CD14-positive monocyte (primary cell): ENCODE data around the gene GPHA2. TPM values are rescaled to one million over a fixed set of nuclear protein-coding genes. Genes with fewer than 3 reads are reported as not detected.

ENCODE experiments used
- DNase-seq, 3 donors: peaks; one replicate each; pipeline ENCODE4 v3.0.0-alpha.2; 2011 to 2022
- H2AFZ ChIP-seq: 2 replicates; pipeline ENCODE4 v1.6.0; 2012; ENCODE audit warnings: mild to moderate bottlenecking, low read depth, low read length, inconsistent platforms; ENCODE audit not compliant: insufficient read depth, poor library complexity, severe bottlenecking
- H3K27ac ChIP-seq, 2 donors: 1 replicate in 1 of 2; 2 replicates in 1 of 2; pipeline ENCODE4 v1.5.1; 2012 to 2013; ENCODE audit warnings: low read length in 2 of 2, control low read depth in 1 of 2, inconsistent platforms in 1 of 2, low read depth in 1 of 2, mild to moderate bottlenecking in 1 of 2
- H3K27me3 ChIP-seq, 2 donors: one replicate each; pipeline versions ENCODE4 v1.6.0 to v1.6.1; 2011 to 2013; ENCODE audit warnings: low read length in 2 of 2; ENCODE audit not compliant: control insufficient read depth in 2 of 2, insufficient read depth in 2 of 2
- H3K36me3 ChIP-seq, 2 donors: replicated peaks in 1 of 2; 1 replicate in 1 of 2; 2 replicates in 1 of 2; pipeline versions ENCODE4 v1.5.1 to v1.6.1; 2012 to 2013; ENCODE audit warnings: low read length in 2 of 2, control low read depth in 1 of 2, inconsistent platforms in 1 of 2, mild to moderate bottlenecking in 1 of 2; ENCODE audit not compliant: insufficient read depth in 2 of 2, control insufficient read depth in 1 of 2
- H3K4me1 ChIP-seq, 2 donors: 1 replicate in 1 of 2; 2 replicates in 1 of 2; pipeline versions ENCODE4 v1.5.1 to v1.6.1; 2012 to 2013; ENCODE audit warnings: low read length in 2 of 2, control low read depth in 1 of 2, inconsistent platforms in 1 of 2, mild to moderate bottlenecking in 1 of 2, moderate library complexity in 1 of 2; ENCODE audit not compliant: insufficient read depth in 2 of 2, control insufficient read depth in 1 of 2
- H3K4me2 ChIP-seq: replicated peaks from 2 replicates; pipeline ENCODE3; 2012; ENCODE audit warnings: low read length, moderate library complexity, mild to moderate bottlenecking; ENCODE audit not compliant: poor library complexity, severe bottlenecking; ENCODE audit errors: extremely low read depth
- H3K4me3 ChIP-seq, 3 experiments: fragments of 200-600 bp in 1 of 3; sonication (generic) in 1 of 3; replicated peaks in 1 of 3; 1 replicate in 2 of 3; 2 replicates in 1 of 3; pipeline ENCODE4 v1.5.1; 2011 to 2013; ENCODE audit warnings: low read length in 3 of 3, mild to moderate bottlenecking in 3 of 3, control low read depth in 2 of 3, low read depth in 2 of 3, inconsistent platforms in 1 of 3, moderate library complexity in 1 of 3
- H3K79me2 ChIP-seq: 2 replicates; pipeline ENCODE4 v1.6.0; 2012; ENCODE audit warnings: mild to moderate bottlenecking, control low read depth, inconsistent platforms, low read length, moderate library complexity; ENCODE audit not compliant: insufficient read depth
- H3K9ac ChIP-seq: 2 replicates; pipeline ENCODE4 v1.6.0; 2017; ENCODE audit warnings: low read length, mild to moderate bottlenecking; ENCODE audit not compliant: insufficient read depth, poor library complexity, severe bottlenecking
- H3K9me3 ChIP-seq, 2 donors: replicated peaks in 1 of 2; 1 replicate in 1 of 2; 2 replicates in 1 of 2; pipeline versions ENCODE4 v1.5.1 to v1.6.1; 2012 to 2013; ENCODE audit warnings: low read length in 2 of 2, control low read depth in 1 of 2; ENCODE audit not compliant: control insufficient read depth in 1 of 2, insufficient read depth in 1 of 2
- H4K20me1 ChIP-seq: 2 replicates; pipeline ENCODE4 v1.6.0; 2012; ENCODE audit warnings: mild to moderate bottlenecking, low read length, control low read depth, moderate library complexity; ENCODE audit not compliant: insufficient read depth
- H3K27ac Mint-ChIP-seq, 7 donors: one replicate each; pipeline ENCODE4 v1.8.0; 2020; ENCODE audit warnings: mild to moderate bottlenecking in 7 of 7, mixed read lengths in 7 of 7, moderate library complexity in 6 of 7, inconsistent platforms in 2 of 7
- H3K27me3 Mint-ChIP-seq, 3 donors: one replicate each; pipeline ENCODE4 v1.8.0; 2021 to 2022; ENCODE audit warnings: low read depth in 3 of 3, mild to moderate bottlenecking in 3 of 3, mixed read lengths in 3 of 3, moderate library complexity in 3 of 3, inconsistent platforms in 1 of 3
- H3K36me3 Mint-ChIP-seq, 2 donors: one replicate each; pipeline ENCODE4 v1.8.0; 2020; ENCODE audit warnings: mixed read lengths in 2 of 2, inconsistent platforms in 1 of 2, mild to moderate bottlenecking in 1 of 2
- H3K4me1 Mint-ChIP-seq: one replicate; pipeline ENCODE4 v1.8.0; 2020; ENCODE audit warnings: mild to moderate bottlenecking, mixed read lengths
- H3K4me3 Mint-ChIP-seq, 2 donors: one replicate each; pipeline ENCODE4 v1.8.0; 2020; ENCODE audit warnings: mild to moderate bottlenecking in 2 of 2, mixed read lengths in 2 of 2, moderate library complexity in 1 of 2
- H3K9me3 Mint-ChIP-seq, 7 donors: one replicate each; pipeline ENCODE4 v1.8.0; 2020 to 2022; ENCODE audit warnings: mixed read lengths in 7 of 7, mild to moderate bottlenecking in 6 of 7, moderate library complexity in 6 of 7, inconsistent platforms in 2 of 7
- CTCF ChIP-seq: fragments of 200-600 bp; IDR thresholded peaks from one replicate; pipeline ENCODE4 v1.8.0; 2022; ENCODE audit warnings: antibody characterized with exemption, mild to moderate bottlenecking
- WGBS: methylation state at CpG from one replicate; pipeline ENCODE4 v1.1.5; 2013; ENCODE audit warnings: missing lambda C conversion rate; ENCODE audit not compliant: insufficient coverage; 5-methylcytosine and 5-hydroxymethylcytosine counted together
- intact Hi-C, 2 donors: fragments of 100-400 bp; cut with micrococcal nuclease; formaldehyde crosslinking; loops; one replicate each; pipeline versions ENCODE4 v1.15.0 to v1.15.1; 2023
- polyA plus RNA-seq, 3 donors: library from polyadenylated mRNA; depleted of rRNA in 1 of 3; unstranded in 2 of 3; stranded (reverse) in 1 of 3; fragments of 300-500 nt in 2 of 3; fragments of >200 nt in 1 of 3; fragmentation: Illumina TruSeq in 2 of 3; gene quantifications; 1 replicate in 2 of 3; 2 replicates in 1 of 3; pipeline ENCODE4 v1.2.3, GENCODE V29; 2012 to 2021

The GPHA2 gene
- polyA plus RNA-seq, 3 donors = not detected

DNA sequence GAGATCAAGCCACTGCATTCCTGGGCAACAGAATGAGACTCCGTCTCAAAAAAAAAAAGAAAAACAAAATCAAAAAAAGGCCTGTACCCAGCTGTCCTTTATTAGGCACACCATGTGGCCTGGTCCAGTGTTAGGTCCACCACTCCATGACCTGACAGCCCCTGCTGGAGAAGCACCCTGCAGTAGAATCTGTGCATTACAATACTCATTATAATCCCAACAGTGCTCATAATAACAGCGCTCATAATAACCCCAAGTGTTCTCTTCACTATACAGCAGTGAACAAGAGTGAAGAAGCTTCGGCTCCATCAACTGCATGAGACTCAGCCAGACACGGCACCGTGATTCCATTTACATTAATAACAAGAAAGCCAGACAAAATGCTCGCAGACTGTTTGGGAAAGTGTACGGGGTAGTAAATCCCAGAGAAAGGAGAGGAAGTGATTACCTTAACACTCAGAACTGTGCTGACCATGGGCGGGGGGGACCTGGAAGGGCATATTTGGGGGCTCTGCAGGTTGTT, 48.4 kb downstream of the GPHA2 start:
- no peak overlapping the region for H3K9ac ChIP-seq
- peak overlapping the region in 1 of 3 experiments; percentile 67 for H3K4me3 ChIP-seq
- peak overlapping the region; percentile 70 for H3K4me2 ChIP-seq

More for the DNA sequence above, 48.4 kb downstream of the GPHA2 start:
- 70% methylated on average over 2 of the region's 8 CpGs for WGBS
- H3K79me2 ChIP-seq = no peaks in the 10 kb centered on the region
- TF ChIP-seq CTCF = no peak
- H2AFZ ChIP-seq = no peak overlapping the region
- no peaks in the 10 kb centered on the region for H3K36me3 ChIP-seq
- H3K27ac ChIP-seq = peak overlapping the region in 1 of 2 donors; percentile 9
- H3K27me3 Mint-ChIP-seq = peaks cover 7 to 15% (median 13%) of the 10 kb centered on the region in 3 donors
- no peaks in the 10 kb centered on the region for H3K9me3 ChIP-seq
- H3K27ac Mint-ChIP-seq = peak overlapping the region in 6 of 7 donors; percentile 65 to 91 (median 84)
- no peaks in the 10 kb centered on the region for H3K9me3 Mint-ChIP-seq
- no peaks in the 10 kb centered on the region for H4K20me1 ChIP-seq
- peaks cover 0 to 7% of the 10 kb centered on the region in 2 donors for H3K27me3 ChIP-seq
- H3K36me3 Mint-ChIP-seq = peaks cover 0 to 3% of the 10 kb centered on the region in 2 donors
- H3K4me1 Mint-ChIP-seq = peaks cover 47% of the 10 kb centered on the region
- H3K4me1 ChIP-seq = peaks cover 43 to 47% of the 10 kb centered on the region in 2 donors
- DNase-seq = no peak
- intact Hi-C loops = no loop called here
- H3K4me3 Mint-ChIP-seq = no peak overlapping the region
